ENCODE measurements around the gene REEP1.
"Not testable (repeated sequence)": the region's sequence is repeated elsewhere in the genome, so short reads cannot be mapped to it uniquely, and the experiment has no call there.

Gene REEP1

GRCh38 chr2:86249176-86249575, 88.2 kb downstream of the REEP1 start:
- in situ Hi-C loops (cut with HindIII; ENCODE audit: low sequenced_read_pairs) = no loop called here

DNA sequence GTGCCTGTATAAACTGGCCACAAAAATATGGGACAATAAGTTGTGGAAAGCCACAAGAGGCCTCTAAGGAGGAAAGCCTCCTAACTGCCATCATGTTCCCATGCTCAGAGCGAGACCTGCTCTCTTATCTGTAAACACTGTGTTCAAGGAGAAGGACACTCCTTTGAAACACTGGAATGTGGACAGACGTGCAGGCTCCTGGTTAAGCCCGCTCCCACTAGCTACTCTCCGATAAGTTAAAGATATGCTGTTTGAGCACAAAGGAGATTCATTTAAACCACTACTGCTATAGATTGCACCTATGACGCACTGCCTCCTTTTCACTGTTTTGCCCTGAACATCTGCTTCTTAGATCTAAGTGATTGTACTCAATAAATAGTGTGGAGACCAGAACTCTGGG, 92.2 kb downstream of the REEP1 start:
- in situ Hi-C loops (cut with HindIII; ENCODE audit: low sequenced_read_pairs) = not testable (repeated sequence)

DNA sequence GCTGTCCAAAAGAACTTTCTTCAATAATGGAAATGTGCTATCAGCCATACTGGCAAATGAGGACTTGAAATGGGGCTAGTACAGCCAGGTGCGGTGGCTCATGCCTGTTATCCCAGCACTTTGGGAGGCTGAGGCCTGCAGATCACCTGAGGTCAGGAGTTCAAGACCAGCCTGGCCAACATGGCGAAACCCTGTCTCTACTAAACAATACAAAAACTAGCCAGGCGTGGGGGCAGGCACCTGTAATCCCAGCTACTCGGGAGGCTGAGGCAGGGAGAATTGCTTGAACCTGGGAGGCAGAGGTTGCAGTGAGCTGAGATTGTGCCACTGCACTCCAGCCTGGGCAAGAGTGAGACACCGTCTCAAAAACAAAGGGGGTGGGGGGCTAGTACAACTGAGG, 92.6 kb downstream of the REEP1 start:
- in situ Hi-C loops (cut with HindIII; ENCODE audit: low sequenced_read_pairs) = not testable (repeated sequence)

- in situ Hi-C loops (cut with HindIII; ENCODE audit: low sequenced_read_pairs) = no loop called here
These were observed 93.3 kb downstream of the REEP1 start for GRCh38 chr2:86243950-86244733.

- in situ Hi-C loops (cut with HindIII; ENCODE audit: low sequenced_read_pairs) = no loop called here
These were observed 94.2 kb downstream of the REEP1 start for GRCh38 chr2:86243272-86243671.

DNA sequence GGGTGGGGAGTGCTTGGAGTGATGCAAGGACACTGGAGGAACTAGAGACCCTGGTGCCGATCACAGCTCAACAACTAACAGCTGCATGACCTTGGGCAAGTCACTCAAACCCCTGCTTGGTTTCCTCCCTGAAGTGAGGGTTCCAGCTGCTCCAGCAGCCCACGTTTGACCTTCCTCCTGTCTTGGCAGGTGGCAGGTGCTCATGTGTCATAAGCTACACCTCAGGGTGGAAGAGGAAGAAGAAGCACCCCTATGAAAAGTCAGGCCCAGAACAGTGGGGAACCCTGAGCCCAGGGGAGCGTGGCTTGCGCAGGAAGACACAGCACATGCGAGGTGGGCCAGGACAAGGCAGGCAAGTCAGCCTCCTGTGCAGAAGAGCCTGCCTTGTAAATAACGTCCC, 95.8 kb downstream of the REEP1 start:
- in situ Hi-C loops (cut with HindIII; ENCODE audit: low sequenced_read_pairs) = no loop called here

DNA sequence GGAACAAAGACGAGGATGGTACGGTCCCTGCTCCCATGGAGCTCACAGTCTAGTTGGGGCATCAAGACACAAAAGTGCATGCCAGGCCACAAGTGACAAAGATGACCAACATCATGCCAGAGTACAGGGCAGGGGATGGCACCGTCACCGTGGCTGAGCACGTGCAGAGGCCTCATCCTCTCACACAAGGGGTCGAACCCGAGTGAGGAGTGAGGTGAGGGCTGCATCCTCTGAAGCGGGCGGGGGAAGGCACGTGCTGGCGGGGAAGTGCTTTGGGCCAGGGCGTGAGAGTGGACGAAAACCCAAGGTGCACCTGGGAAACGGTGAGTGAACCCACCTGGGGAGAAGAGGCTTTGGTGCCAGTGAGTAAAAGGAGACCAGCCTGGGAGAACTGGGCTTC, 97.2 kb downstream of the REEP1 start:
- in situ Hi-C loops (cut with HindIII; ENCODE audit: low sequenced_read_pairs) = no loop called here

GRCh38 chr2:86239745-86240144, 97.7 kb downstream of the REEP1 start:
- in situ Hi-C loops (cut with HindIII; ENCODE audit: low sequenced_read_pairs) = no loop called here

GRCh38 chr2:86239326-86239725, 98.1 kb downstream of the REEP1 start:
- in situ Hi-C loops (cut with HindIII; ENCODE audit: low sequenced_read_pairs) = no loop called here

DNA sequence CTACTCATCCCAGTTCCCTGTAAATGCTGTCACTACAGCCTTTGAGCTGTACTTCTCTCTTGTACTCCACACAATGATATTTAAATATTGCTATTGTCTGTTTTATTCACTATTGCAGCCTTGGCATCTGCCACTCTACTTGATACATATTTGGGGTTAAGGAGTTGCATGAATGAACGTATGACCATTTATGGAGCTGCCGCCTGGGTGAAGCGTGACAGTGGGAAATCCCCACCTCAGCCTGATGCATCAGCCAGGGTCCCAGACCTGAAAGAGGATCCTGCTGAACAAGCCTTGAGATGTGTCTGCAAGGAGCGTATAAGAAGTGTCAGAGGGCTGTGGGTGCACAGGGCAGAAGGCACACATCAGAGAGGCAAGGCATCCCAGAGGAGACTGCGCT, 99.1 kb downstream of the REEP1 start:
- in situ Hi-C loops (cut with HindIII; ENCODE audit: low sequenced_read_pairs) = no loop called here

DNA sequence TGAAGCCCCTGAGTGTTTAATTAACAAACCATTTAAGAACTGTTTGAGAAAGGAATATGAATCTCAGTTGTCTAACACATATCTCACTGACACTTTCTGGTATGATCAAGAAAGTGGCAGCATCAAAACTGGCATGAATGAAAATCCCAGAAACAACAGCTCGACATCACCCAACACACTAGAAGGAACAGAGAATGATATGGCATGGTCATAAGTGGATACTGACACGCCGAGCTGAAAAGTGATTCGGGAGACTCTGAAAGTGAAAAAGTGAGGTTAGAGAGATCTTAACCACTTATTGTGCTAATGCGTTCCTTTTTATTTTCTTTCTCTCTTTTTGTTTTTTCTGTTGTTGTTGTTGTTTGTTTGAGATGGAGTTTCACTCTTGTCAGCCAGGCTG, 100.3 kb downstream of the REEP1 start:
- in situ Hi-C loops (cut with HindIII; ENCODE audit: low sequenced_read_pairs) = no loop called here

- in situ Hi-C loops (cut with HindIII; ENCODE audit: low sequenced_read_pairs) = no loop called here
These were observed 102.0 kb downstream of the REEP1 start for GRCh38 chr2:86235196-86235980.

GRCh38 chr2:86234563-86235131, 102.8 kb downstream of the REEP1 start:
- in situ Hi-C loops (cut with HindIII; ENCODE audit: low sequenced_read_pairs) = no loop called here

DNA sequence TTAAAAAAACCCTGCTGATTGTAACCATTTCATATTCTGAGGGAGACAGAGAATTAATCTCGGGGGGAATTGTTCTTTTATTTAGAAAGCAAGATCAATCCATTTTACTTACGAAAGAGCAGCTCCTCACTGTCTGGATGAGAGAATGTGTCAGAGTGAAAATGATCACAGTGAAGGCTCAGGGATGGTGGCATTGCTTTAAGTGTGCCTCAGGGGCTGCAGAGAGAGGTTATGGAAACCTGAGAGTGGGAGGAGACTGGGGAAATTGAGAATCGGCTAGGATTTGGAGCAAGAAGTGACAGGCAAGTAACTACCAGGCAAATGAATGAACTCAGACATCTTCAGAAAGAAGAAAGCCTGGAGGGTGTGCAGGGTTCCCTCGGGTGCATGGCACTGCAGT, 104.0 kb downstream of the REEP1 start:
- in situ Hi-C loops (cut with HindIII; ENCODE audit: low sequenced_read_pairs) = no loop called here

- in situ Hi-C loops (cut with HindIII; ENCODE audit: low sequenced_read_pairs) = no loop called here
These were observed 104.5 kb downstream of the REEP1 start for GRCh38 chr2:86232910-86233309.

- in situ Hi-C loops (cut with HindIII; ENCODE audit: low sequenced_read_pairs) = no loop called here
These were observed 105.0 kb downstream of the REEP1 start for GRCh38 chr2:86232373-86232784.

DNA sequence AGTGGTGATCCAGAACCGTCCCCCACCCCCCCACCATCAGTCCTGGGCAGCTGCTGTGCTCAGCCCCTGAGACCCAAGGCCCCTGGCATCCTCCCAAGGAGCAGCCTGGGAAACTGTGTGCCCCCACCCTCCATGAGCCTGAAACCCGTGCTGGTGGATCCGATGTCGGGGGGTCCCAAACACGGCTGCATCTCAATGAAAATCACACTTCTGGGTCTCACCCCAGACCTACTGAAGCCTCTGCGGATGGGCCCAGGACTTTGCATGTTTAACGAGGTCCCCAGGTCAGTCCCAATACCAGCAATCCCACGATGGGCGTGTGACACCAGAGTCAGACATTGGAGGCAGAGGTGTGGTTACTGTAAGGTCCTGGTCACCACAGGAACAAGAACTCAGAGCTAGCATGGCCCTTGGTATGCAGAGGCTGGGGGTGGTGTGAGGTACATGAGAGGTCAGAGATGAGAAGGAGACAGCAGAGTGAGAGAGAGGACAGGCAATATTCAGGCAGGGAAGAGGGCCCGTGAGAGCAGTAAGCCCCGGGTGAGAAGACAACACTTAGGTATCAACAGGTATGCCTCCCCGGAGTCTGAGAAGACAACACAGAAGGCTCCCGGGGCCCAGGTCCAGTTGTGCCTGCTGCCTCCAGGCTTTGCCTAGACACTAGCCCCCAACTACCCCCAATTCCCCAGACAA, 105.6 kb downstream of the REEP1 start:
- in situ Hi-C loops (cut with HindIII; ENCODE audit: low sequenced_read_pairs) = no loop called here

DNA sequence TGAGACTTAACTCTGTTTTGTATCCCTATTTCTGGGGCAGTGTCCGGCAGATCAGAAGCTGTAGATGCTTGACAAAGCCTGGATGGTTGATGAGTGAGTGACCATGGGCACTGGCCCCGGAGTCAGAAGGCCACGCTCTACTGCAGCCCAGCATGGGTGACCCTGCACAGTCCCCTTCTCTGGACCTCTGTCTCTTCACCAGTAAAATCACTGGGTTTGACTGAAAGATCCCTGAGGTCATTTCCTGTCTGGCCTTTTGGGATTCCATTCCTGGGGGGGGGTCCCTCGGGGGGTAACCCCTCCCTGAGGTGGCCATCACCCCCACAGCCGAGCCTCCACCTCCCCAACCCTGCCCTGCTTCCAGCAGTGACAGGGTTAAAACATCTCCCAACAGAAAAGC, 106.5 kb downstream of the REEP1 start:
- in situ Hi-C loops (cut with HindIII; ENCODE audit: low sequenced_read_pairs) = no loop called here

DNA sequence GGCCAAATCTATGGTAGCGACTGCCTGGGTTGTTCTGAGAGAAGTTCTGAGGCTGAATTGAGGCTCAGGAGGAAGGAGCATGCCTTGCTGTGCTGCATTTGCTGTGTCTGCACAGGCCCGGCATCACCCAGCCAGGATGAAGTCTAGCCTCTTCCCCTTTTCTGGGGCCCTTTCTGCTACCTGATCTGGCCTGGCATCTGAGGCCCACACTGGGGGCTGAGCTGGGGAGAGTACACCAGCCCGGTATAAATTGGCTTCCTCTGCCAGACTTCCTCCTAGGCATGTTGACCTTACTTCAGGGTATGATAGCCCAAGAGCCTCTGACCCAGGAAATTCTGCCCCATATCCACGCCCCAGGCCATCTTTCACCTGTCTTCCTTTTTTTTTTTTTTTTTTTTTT, 108.2 kb downstream of the REEP1 start:
- in situ Hi-C loops (cut with HindIII; ENCODE audit: low sequenced_read_pairs) = no loop called here

- in situ Hi-C loops (cut with HindIII; ENCODE audit: low sequenced_read_pairs) = not testable (repeated sequence)
These were observed 108.9 kb downstream of the REEP1 start for GRCh38 chr2:86228574-86228973.

- in situ Hi-C loops (cut with HindIII; ENCODE audit: low sequenced_read_pairs) = no loop called here
These were observed 109.7 kb downstream of the REEP1 start for GRCh38 chr2:86227685-86228084.

Data from DLD1 (cell line).